Common myeloid progenitor, CD34-positive (primary cell): ENCODE results near the gene AKAP8L.

Experiments
- CTCF ChIA-PET: fragments of 350-600 bp; sonication (Branson Sonifier 250); formaldehyde crosslinking; loops from one replicate; lab custom pipeline; 2021; ENCODE audit warnings: antibody characterized with exemption; lab: Charles Lee
- POLR2A ChIA-PET: fragments of 350-600 bp; sonication (Branson Sonifier 250); formaldehyde crosslinking; loops from one replicate; lab custom pipeline; 2021; ENCODE audit warnings: antibody characterized with exemption; lab: Charles Lee
- DNase-seq, 3 donors: peaks; one replicate each; pipeline versions ENCODE4 v3.0.0 to v3.0.0-alpha.2; 2013
- H3K27ac ChIP-seq, 2 experiments: 1 replicate in 1 of 2; 2 replicates in 1 of 2; pipeline ENCODE4 v1.7.0; 2013; ENCODE audit warnings: inconsistent platforms in 2 of 2, low read length in 2 of 2, mild to moderate bottlenecking in 2 of 2, low read depth in 1 of 2, moderate library complexity in 1 of 2; ENCODE audit not compliant: severe bottlenecking in 2 of 2, insufficient read depth in 1 of 2, poor library complexity in 1 of 2
- H3K27me3 ChIP-seq, 5 experiments: replicated peaks in 2 of 5; 1 replicate in 3 of 5; 2 replicates in 2 of 5; pipeline versions ENCODE4 v1.6.1 to v1.7.0; 2013; ENCODE audit warnings: low read length in 4 of 5, mild to moderate bottlenecking in 2 of 5, moderate library complexity in 2 of 5, inconsistent platforms in 1 of 5; ENCODE audit not compliant: insufficient read depth in 5 of 5, control insufficient read depth in 4 of 5
- H3K36me3 ChIP-seq, 4 experiments: 1 replicate in 2 of 4; 2 replicates in 2 of 4; pipeline versions ENCODE4 v1.6.1 to v1.7.0; 2013; ENCODE audit warnings: low read length in 3 of 4, control low read depth in 1 of 4, mild to moderate bottlenecking in 1 of 4; ENCODE audit not compliant: control insufficient read depth in 4 of 4, insufficient read depth in 4 of 4
- H3K4me1 ChIP-seq, 4 experiments: 1 replicate in 3 of 4; 2 replicates in 1 of 4; pipeline versions ENCODE4 v1.6.1 to v1.7.1; 2013; ENCODE audit warnings: low read length in 3 of 4, mild to moderate bottlenecking in 3 of 4, control low read depth in 1 of 4, inconsistent platforms in 1 of 4, moderate library complexity in 1 of 4; ENCODE audit not compliant: control insufficient read depth in 4 of 4, insufficient read depth in 4 of 4; ENCODE audit errors: control extremely low read depth in 1 of 4
- H3K4me3 ChIP-seq, 7 experiments: 1 replicate in 4 of 7; 2 replicates in 3 of 7; pipeline versions ENCODE4 v1.5.1 to v1.7.0; 2013; ENCODE audit warnings: mild to moderate bottlenecking in 7 of 7, low read length in 6 of 7, moderate library complexity in 6 of 7, inconsistent platforms in 2 of 7, low read depth in 2 of 7, control low read depth in 1 of 7; ENCODE audit not compliant: insufficient read depth in 4 of 7, control insufficient read depth in 1 of 7; ENCODE audit errors: extremely low read depth in 1 of 7
- H3K9me3 ChIP-seq, 5 experiments: 1 replicate in 4 of 5; 2 replicates in 1 of 5; pipeline versions ENCODE4 v1.6.1 to v1.7.1; 2013; ENCODE audit warnings: low read length in 4 of 5, mild to moderate bottlenecking in 2 of 5, inconsistent platforms in 1 of 5, low read depth in 1 of 5, moderate library complexity in 1 of 5; ENCODE audit not compliant: control insufficient read depth in 4 of 5, insufficient read depth in 2 of 5; ENCODE audit errors: control extremely low read depth in 1 of 5
- WGBS: methylation state at CpG from one replicate; pipeline ENCODE4 v1.1.5; 2013; ENCODE audit not compliant: insufficient coverage; 5-methylcytosine and 5-hydroxymethylcytosine counted together

Gene AKAP8L

GRCh38 chr19:15330801-15331418 lies 87.9 kb downstream of the AKAP8L start:
- no peaks in the 10 kb centered on the region for H3K9me3 ChIP-seq
- H3K4me3 ChIP-seq, result peak overlapping the region; percentile 83 to 97 (median 87)
- peak overlapping the region; percentile 74 to 90 for H3K27ac ChIP-seq
- ChIA-PET CTCF (no interaction called here), POLR2A (interaction anchor here (0.7 to 1.3 kb wide), 2 partner anchors 38 to 41 kb away, joined by 3 read pairs; no protein-coding TSS in a partner anchor)
- H3K36me3 ChIP-seq, result peaks cover 0 to 3% (median 0%) of the 10 kb centered on the region in 4 experiments
- 20% methylated on average over 7 of the region's 17 CpGs for whole genome bisulfite sequencing
- H3K27me3 ChIP-seq, result no peaks in the 10 kb centered on the region
- peaks cover 16 to 59% (median 55%) of the 10 kb centered on the region in 4 experiments for H3K4me1 ChIP-seq
- peak; percentile 29 to 81 (median 76) for DNase-seq
